GM12878 (cell line): Measurements from ENCODE around the gene MYH10. TPM values are rescaled to one million over a fixed set of nuclear protein-coding genes. Genes with fewer than 3 reads are reported as not detected.

ENCODE experiments used
- ATAC-seq: fragments of 200-7000 bp; cut with Tn5 transposase; 3 replicates; pipeline ENCODE4 v1.9.1; 2020; ENCODE audit warnings: mild to moderate bottlenecking, moderate library complexity
- BruUV-seq: library from RNA; stranded (reverse); fragments of 400-500 nt; replicated peaks from 2 replicates; lab custom pipeline; 2021; lab: Mats Ljungman, UMichigan
- CTCF ChIA-PET: fragments of 300-600 bp; sonication (Branson Sonifier 250); formaldehyde crosslinking; extraction: SDS; loops from one replicate; lab custom pipeline; 2021; ENCODE audit warnings: inconsistent platforms; lab: Yijun Ruan, JAX
- POLR2A ChIA-PET: fragments of 350-600 bp; formaldehyde crosslinking; extraction: SDS; loops from one replicate; lab custom pipeline; 2021; ENCODE audit warnings: inconsistent platforms; lab: Charles Lee
- RAD21 ChIA-PET: fragments of 300-600 bp; sonication (Branson Sonifier 250); formaldehyde crosslinking; loops from one replicate; lab custom pipeline; 2023; ENCODE audit warnings: antibody characterized with exemption; ENCODE audit not compliant: unreplicated experiment; lab: Charles Lee
- SMC1A ChIA-PET: fragments of 300-600 bp; sonication (Branson Sonifier 250); formaldehyde crosslinking; loops from one replicate; lab custom pipeline; 2023; ENCODE audit not compliant: unreplicated experiment, uncharacterized antibody; lab: Charles Lee
- DNase-seq: peaks from one replicate; pipeline ENCODE4 v3.0.0-alpha.2; 2011; ENCODE audit warnings: low read depth, low spot score
- FAIRE-seq: peaks from 3 replicates; lab custom pipeline; 2011; peaks lifted over from hg19 to GRCh38; lab: Jason Lieb, UNC
- H2AFZ ChIP-seq: 2 replicates; pipeline ENCODE4 v1.6.0; 2011; ENCODE audit warnings: low read depth, low read length, control low read depth; ENCODE audit not compliant: control insufficient read depth
- H3K27ac ChIP-seq: 2 replicates; pipeline ENCODE4 v1.5.1; 2011; ENCODE audit warnings: control low read depth; ENCODE audit not compliant: control insufficient read depth, insufficient read depth
- H3K27me3 ChIP-seq, 2 experiments: replicated peaks in 1 of 2; 2 replicates each; pipeline versions ENCODE4 v1.6.0 to v1.6.1; 2011; ENCODE audit warnings: low read length in 1 of 2; ENCODE audit not compliant: control insufficient read depth in 2 of 2, insufficient read depth in 2 of 2
- H3K36me3 ChIP-seq, 2 experiments: 2 replicates each; pipeline ENCODE4 v1.5.1; 2011; ENCODE audit warnings: low read length in 1 of 2; ENCODE audit not compliant: control insufficient read depth in 2 of 2, insufficient read depth in 2 of 2
- H3K4me1 ChIP-seq: 2 replicates; pipeline ENCODE4 v1.6.1; 2011; ENCODE audit warnings: mild to moderate bottlenecking, low read length, moderate library complexity, mixed read lengths; ENCODE audit not compliant: control insufficient read depth, insufficient read depth
- H3K4me2 ChIP-seq: 2 replicates; pipeline ENCODE4 v1.6.0; 2011; ENCODE audit warnings: control low read depth; ENCODE audit not compliant: control insufficient read depth, insufficient read depth
- H3K4me3 ChIP-seq: fragments of 200-600 bp; sonication (generic); 2 replicates; pipeline ENCODE4 v1.5.1; 2016
- H3K79me2 ChIP-seq: 2 replicates; pipeline ENCODE4 v1.6.0; 2011; ENCODE audit warnings: low read length; ENCODE audit not compliant: control insufficient read depth, insufficient read depth
- H3K9ac ChIP-seq: 2 replicates; pipeline ENCODE4 v1.8.0; 2011; ENCODE audit warnings: low read length, control low read depth, mixed read lengths; ENCODE audit not compliant: control insufficient read depth, insufficient read depth
- H3K9me3 ChIP-seq: replicated peaks from 3 replicates; pipeline ENCODE4 v1.5.1; 2011; ENCODE audit warnings: mild to moderate bottlenecking, low read length; ENCODE audit not compliant: control insufficient read depth, insufficient read depth
- H4K20me1 ChIP-seq: 2 replicates; pipeline ENCODE4 v1.6.0; 2011; ENCODE audit not compliant: control insufficient read depth, insufficient read depth
- CBX5 ChIP-seq: sonication (generic); IDR thresholded peaks from 2 replicates; pipeline ENCODE4 v1.6.1; 2016; ENCODE audit warnings: low read depth, moderate library complexity, mild to moderate bottlenecking, inconsistent platforms
- CEBPB ChIP-seq, 2 experiments: fragments of 150-350 bp in 1 of 2; IDR thresholded peaks; 2 replicates each; pipeline ENCODE4 v1.6.1; 2012 to 2014; ENCODE audit warnings: low read depth in 2 of 2, low read length in 2 of 2, borderline replicate concordance in 1 of 2, inconsistent platforms in 1 of 2
- CHD1 ChIP-seq: IDR thresholded peaks from 2 replicates; pipeline ENCODE4 v1.6.1; 2012; ENCODE audit warnings: low read depth, low read length, improper control_type of control experiment
- CREM ChIP-seq: IDR thresholded peaks from 2 replicates; pipeline ENCODE4 v1.6.1; 2014; ENCODE audit warnings: antibody characterized with exemption, low read depth
- EZH2 ChIP-seq: IDR thresholded peaks from 2 replicates; pipeline ENCODE4 v1.6.1; 2012; ENCODE audit warnings: low read depth, mild to moderate bottlenecking, control low read depth, inconsistent platforms, low read length, borderline replicate concordance; ENCODE audit not compliant: control insufficient read depth
- POLR2AphosphoS5 ChIP-seq: IDR thresholded peaks from 2 replicates; pipeline ENCODE4 v1.6.1; 2011; ENCODE audit warnings: mild to moderate bottlenecking, low read length, inconsistent platforms
- RB1 ChIP-seq: fragments of 450-650 bp; formaldehyde crosslinking; IDR thresholded peaks from 2 replicates; pipeline ENCODE4 v1.6.1; 2017; ENCODE audit warnings: mild to moderate bottlenecking, borderline replicate concordance
- SMAD1 ChIP-seq: fragments of 450-650 bp; IDR thresholded peaks from 2 replicates; pipeline ENCODE4 v1.6.1; 2018; ENCODE audit warnings: mild to moderate bottlenecking, low read depth; ENCODE audit not compliant: partially characterized antibody
- SPI1 ChIP-seq: IDR thresholded peaks from 2 replicates; pipeline ENCODE4 v1.6.1; 2011; ENCODE audit warnings: low read depth, mild to moderate bottlenecking, low read length, moderate library complexity, borderline replicate concordance; ENCODE audit not compliant: insufficient read depth
- TBL1XR1 ChIP-seq: IDR thresholded peaks from 2 replicates; pipeline ENCODE4 v1.6.1; 2012; ENCODE audit warnings: low read depth, low read length, improper control_type of control experiment
- YY1 ChIP-seq: IDR thresholded peaks from 2 replicates; pipeline ENCODE4 v1.6.1; 2011; ENCODE audit warnings: low read depth, mild to moderate bottlenecking, low read length
- WGBS: methylation state at CpG from one replicate; pipeline ENCODE4 v1.1.6; 2016; ENCODE audit warnings: low lambda C conversion rate; ENCODE audit not compliant: insufficient replicate concordance, insufficient coverage; ENCODE audit errors: missing lambda C conversion rate; 5-methylcytosine and 5-hydroxymethylcytosine counted together
- in situ Hi-C: fragments of 300-500 bp; cut with MboI; formaldehyde crosslinking; loops from 9 replicates; pipeline ENCODE4 v1.14.3; 2018; ENCODE audit warnings: mixed read lengths
- intact Hi-C: fragments of 100-400 bp; cut with micrococcal nuclease; formaldehyde crosslinking; loops from one replicate; pipeline ENCODE4 v1.14.2; 2022; ENCODE audit not compliant: unreplicated experiment
- polyA plus RNA-seq, 11 experiments: library from polyadenylated mRNA; depleted of rRNA in 4 of 11; unstranded in 6 of 11; stranded (reverse) in 5 of 11; fragments of >200 nt; fragmentation: Nextera tagmentation in 4 of 11; fragmentation: Illumina TruSeq in 1 of 11; extraction: Ambion mirVana in 4 of 11; extraction: Trizol in 1 of 11; gene quantifications; 1 replicate in 1 of 11; 2 replicates in 10 of 11; pipeline versions ENCODE4 v1.2.1 to v1.2.3, GENCODE V29; 2011 to 2016; ENCODE audit warnings: inconsistent platforms in 2 of 11, missing spikeins in 2 of 11, low read depth in 1 of 11
- total RNA-seq, 4 experiments: library from RNA; depleted of rRNA in 3 of 4; stranded (reverse); fragments of >200 nt in 3 of 4; fragmentation: Illumina TruSeq in 1 of 4; extraction: Trizol in 1 of 4; gene quantifications; 2 replicates each; pipeline versions ENCODE4 v1.2.1 to v1.2.3, GENCODE V29; 2013 to 2021
- TF ChIP-seq, protein P1 (sequence below): IDR thresholded peaks from 2 replicates; pipeline ENCODE4 v1.6.1; 2012; ENCODE audit warnings: low read depth, low read length, improper control_type of control experiment
- TF ChIP-seq, protein P2 (sequence below): fragments of 150-350 bp; IDR thresholded peaks from 2 replicates; pipeline ENCODE4 v1.6.1; 2014; ENCODE audit warnings: mild to moderate bottlenecking, low read depth, low read length
- TF ChIP-seq, protein P3 (sequence below): IDR thresholded peaks from 2 replicates; pipeline ENCODE4 v1.6.1; 2012; ENCODE audit warnings: low read depth, low read length, improper control_type of control experiment

Gene MYH10
- total and polyA plus RNA-seq, 10 of the 15 experiments (the other 5 are each of a cell fraction or from before 2014, with no cell fraction given): 0.33 to 7.1 (median 1.0) TPM

DNA sequence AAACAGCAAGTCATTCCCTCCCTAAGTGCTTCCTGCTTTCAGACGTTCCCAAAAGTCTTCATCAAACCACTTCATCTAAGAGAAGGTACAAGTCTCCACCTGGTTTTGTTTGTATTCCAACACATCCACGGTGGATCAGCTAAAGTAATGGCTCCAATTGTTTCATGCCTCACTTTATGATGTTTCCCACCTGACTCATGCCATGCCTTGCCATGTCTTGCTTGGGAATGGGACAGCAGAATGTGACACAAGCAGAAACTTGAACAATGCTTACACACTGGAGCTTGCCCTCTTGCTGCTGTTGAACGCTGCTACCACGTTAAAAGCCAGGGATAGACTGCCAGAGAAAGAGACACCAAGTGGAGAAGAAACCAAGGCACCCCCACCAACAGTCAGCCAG is 43.8 kb downstream of the MYH10 start (continued):
- TF ChIP-seq EZH2 (no peak), CBX5 (no peak), RB1 (no peak), SMAD1 (no peak), TBL1XR1 (no peak), POLR2AphosphoS5 (no peak)
- TF ChIP-seq, protein P1, sequence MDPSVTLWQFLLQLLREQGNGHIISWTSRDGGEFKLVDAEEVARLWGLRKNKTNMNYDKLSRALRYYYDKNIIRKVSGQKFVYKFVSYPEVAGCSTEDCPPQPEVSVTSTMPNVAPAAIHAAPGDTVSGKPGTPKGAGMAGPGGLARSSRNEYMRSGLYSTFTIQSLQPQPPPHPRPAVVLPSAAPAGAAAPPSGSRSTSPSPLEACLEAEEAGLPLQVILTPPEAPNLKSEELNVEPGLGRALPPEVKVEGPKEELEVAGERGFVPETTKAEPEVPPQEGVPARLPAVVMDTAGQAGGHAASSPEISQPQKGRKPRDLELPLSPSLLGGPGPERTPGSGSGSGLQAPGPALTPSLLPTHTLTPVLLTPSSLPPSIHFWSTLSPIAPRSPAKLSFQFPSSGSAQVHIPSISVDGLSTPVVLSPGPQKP: no peak

DNA sequence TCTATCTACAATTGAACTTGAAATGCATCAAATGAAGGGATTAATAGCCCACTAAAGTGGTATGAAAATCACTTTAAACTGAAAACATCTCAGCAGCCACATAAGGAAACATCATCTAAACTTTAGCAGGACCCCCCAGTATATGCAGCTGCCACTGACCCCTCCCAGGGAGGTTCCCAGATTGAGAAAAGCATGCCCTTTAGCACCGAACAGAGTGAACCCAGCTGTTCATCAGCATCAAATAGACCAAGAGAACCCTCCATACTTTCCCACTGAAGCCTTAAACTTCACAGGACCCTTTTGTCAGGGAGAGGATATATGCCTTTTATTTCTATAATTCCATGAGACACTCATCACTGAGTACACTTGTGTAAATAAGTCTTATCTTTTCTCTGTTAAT is 44.6 kb downstream of the MYH10 start:
- Histone ChIP-seq H3K4me2 (no peak overlapping the region), H3K79me2 (no peaks in the 10 kb centered on the region), H3K27me3 (no peaks in the 10 kb centered on the region), H3K27ac (no peak overlapping the region), H3K4me1 (peaks cover 13% of the 10 kb centered on the region), H4K20me1 (no peaks in the 10 kb centered on the region), H3K9me3 (no peaks in the 10 kb centered on the region), H3K36me3 (no peaks in the 10 kb centered on the region), H3K9ac (no peak overlapping the region), H2AFZ (no peak overlapping the region), H3K4me3 (no peak overlapping the region)
- ChIA-PET POLR2A (no interaction called here), RAD21 (no interaction called here), SMC1A (no interaction called here), CTCF (no interaction called here)
- FAIRE-seq (no peak), DNase-seq (no peak), ATAC-seq (no peak)
- BruUV-seq: no TSS peak
- in situ Hi-C loops: no loop called here
- 0% methylated on average over 1 of the region's 1 CpG for WGBS
- TF ChIP-seq, protein P2, sequence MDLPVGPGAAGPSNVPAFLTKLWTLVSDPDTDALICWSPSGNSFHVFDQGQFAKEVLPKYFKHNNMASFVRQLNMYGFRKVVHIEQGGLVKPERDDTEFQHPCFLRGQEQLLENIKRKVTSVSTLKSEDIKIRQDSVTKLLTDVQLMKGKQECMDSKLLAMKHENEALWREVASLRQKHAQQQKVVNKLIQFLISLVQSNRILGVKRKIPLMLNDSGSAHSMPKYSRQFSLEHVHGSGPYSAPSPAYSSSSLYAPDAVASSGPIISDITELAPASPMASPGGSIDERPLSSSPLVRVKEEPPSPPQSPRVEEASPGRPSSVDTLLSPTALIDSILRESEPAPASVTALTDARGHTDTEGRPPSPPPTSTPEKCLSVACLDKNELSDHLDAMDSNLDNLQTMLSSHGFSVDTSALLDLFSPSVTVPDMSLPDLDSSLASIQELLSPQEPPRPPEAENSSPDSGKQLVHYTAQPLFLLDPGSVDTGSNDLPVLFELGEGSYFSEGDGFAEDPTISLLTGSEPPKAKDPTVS: no peak
- TF ChIP-seq, protein P3, sequence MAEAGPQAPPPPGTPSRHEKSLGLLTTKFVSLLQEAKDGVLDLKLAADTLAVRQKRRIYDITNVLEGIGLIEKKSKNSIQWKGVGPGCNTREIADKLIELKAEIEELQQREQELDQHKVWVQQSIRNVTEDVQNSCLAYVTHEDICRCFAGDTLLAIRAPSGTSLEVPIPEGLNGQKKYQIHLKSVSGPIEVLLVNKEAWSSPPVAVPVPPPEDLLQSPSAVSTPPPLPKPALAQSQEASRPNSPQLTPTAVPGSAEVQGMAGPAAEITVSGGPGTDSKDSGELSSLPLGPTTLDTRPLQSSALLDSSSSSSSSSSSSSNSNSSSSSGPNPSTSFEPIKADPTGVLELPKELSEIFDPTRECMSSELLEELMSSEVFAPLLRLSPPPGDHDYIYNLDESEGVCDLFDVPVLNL: no peak
- no peak for TF ChIP-seq CREM
- no peak for TF ChIP-seq CHD1
- TF ChIP-seq SPI1: no peak
- no peak for TF ChIP-seq CEBPB (IDR thresholded peaks at IDR 0.05; ENCODE audit: borderline replicate concordance in 1 of 2, low read depth in 2 of 2, low read length in 2 of 2)
- no peak for TF ChIP-seq YY1
- intact Hi-C loops: loop anchor here (10.0 kb wide), 1 partner anchor 409 kb away; no protein-coding TSS in a partner anchor
